HG02981 (cell line): ENCODE results near the gene MLLT3.

Experiments used
- ATAC-seq: cut with Tn5 transposase; IDR thresholded peaks from one replicate; pipeline ENCODE4 v1.9.1; 2021; ENCODE audit warnings: mild to moderate bottlenecking, moderate library complexity; ENCODE audit not compliant: unreplicated experiment

MLLT3 gene

GRCh38 chr9:20316372-20316771 lies 305.9 kb downstream of the MLLT3 start:
- no peak for ATAC-seq

- no peak for ATAC-seq
Measured at GRCh38 chr9:20315677-20316076, 306.6 kb downstream of the MLLT3 start.

GRCh38 chr9:20314981-20315380 lies 307.3 kb downstream of the MLLT3 start:
- ATAC-seq, result no peak

GRCh38 chr9:20313415-20313814 lies 308.9 kb downstream of the MLLT3 start:
- ATAC-seq, result no peak

GRCh38 chr9:20312732-20313131 lies 309.6 kb downstream of the MLLT3 start:
- ATAC-seq, result no peak

- no peak for ATAC-seq
Measured at GRCh38 chr9:20310024-20310423, 312.3 kb downstream of the MLLT3 start.

GRCh38 chr9:20309124-20309523 lies 313.2 kb downstream of the MLLT3 start:
- ATAC-seq, result no peak

- no peak for ATAC-seq
Measured at GRCh38 chr9:20307621-20308020, 314.7 kb downstream of the MLLT3 start.

- no peak for ATAC-seq
Measured at GRCh38 chr9:20305452-20305851, 316.8 kb downstream of the MLLT3 start.

- ATAC-seq, result no peak
Measured at GRCh38 chr9:20303996-20304395, 318.3 kb downstream of the MLLT3 start.

GRCh38 chr9:20303066-20303465 lies 319.2 kb downstream of the MLLT3 start:
- no peak for ATAC-seq

- ATAC-seq, result no peak
Measured at GRCh38 chr9:20302197-20302596, 320.1 kb downstream of the MLLT3 start.

GRCh38 chr9:20300430-20301115 lies 321.7 kb downstream of the MLLT3 start:
- no peak for ATAC-seq

- ATAC-seq, result no peak
Measured at GRCh38 chr9:20297646-20298084, 324.6 kb downstream of the MLLT3 start.

- no peak for ATAC-seq
Measured at GRCh38 chr9:20295555-20295954, 326.7 kb downstream of the MLLT3 start.

- no peak for ATAC-seq
Measured at GRCh38 chr9:20294046-20294750, 328.1 kb downstream of the MLLT3 start.

GRCh38 chr9:20292002-20292401 lies 330.3 kb downstream of the MLLT3 start:
- ATAC-seq, result no peak
